WERI-Rb-1 (cell line): ENCODE results near the gene TCF7L1.

Source experiments
- DNase-seq: peaks from one replicate; pipeline ENCODE4 v3.0.0-alpha.2; 2020
- H3K27ac ChIP-seq: fragments of 250-450 bp; sonication (Bioruptor Pico); 2 replicates; pipeline ENCODE4 v1.5.1; 2020; ENCODE audit warnings: mild to moderate bottlenecking, moderate library complexity
- H3K27me3 ChIP-seq: fragments of 250-450 bp; sonication (Bioruptor Pico); 2 replicates; pipeline ENCODE4 v1.5.1; 2021; ENCODE audit warnings: mild to moderate bottlenecking, low read depth, moderate library complexity; ENCODE audit not compliant: insufficient read depth, severe bottlenecking
- H3K36me3 ChIP-seq: fragments of 250-450 bp; sonication (Bioruptor Pico); 2 replicates; pipeline ENCODE4 v1.5.1; 2020; ENCODE audit warnings: mild to moderate bottlenecking, moderate library complexity
- H3K4me3 ChIP-seq: 2 replicates; pipeline ENCODE4 v1.5.1; 2011; ENCODE audit warnings: low read depth, mild to moderate bottlenecking, control low read depth, low read length
- H3K9me3 ChIP-seq: fragments of 250-450 bp; sonication (Bioruptor Pico); 2 replicates; pipeline ENCODE4 v1.5.1; 2021; ENCODE audit warnings: mild to moderate bottlenecking, moderate library complexity; ENCODE audit not compliant: severe bottlenecking
- CTCF ChIP-seq: IDR thresholded peaks from 2 replicates; pipeline ENCODE4 v1.5.1; 2011; ENCODE audit warnings: low read depth, mild to moderate bottlenecking, control low read depth, inconsistent platforms, low read length

Gene TCF7L1

DNA sequence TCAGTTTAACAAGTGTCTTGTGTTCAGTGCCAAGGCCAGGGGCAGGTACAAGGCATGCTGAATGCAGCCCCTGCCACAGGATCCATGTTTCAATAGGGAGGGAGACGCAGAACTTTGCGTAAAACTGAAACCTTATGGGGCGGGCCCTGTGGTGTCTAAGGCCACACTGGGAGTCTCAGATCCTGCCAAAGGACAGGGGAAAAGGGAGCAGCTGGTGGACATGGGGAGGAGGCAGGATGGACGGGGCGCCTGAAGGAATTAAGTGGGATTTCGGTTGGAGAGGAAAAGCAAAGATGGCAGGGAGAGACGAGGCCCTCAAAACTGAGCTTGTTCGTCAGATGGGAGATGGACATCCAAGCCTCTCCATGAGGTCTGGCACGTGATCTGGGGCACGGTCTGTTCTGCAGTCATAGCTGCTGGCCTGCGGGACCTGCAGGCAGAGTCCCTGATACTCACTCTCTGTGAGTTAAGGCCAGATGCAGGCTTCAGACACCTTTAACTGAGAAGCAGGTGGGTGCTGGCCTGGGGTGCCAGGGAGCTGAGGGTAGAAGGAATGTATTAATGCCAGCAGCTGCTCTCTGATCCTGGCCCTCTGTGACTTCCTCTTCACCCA is 48.8 kb downstream of the TCF7L1 start:
- peak; percentile 25 for DNase-seq
- Histone ChIP-seq H3K27ac (peak overlapping the region; percentile 33), H3K36me3 (0 out of 2 replicates have a peak, but pooled peaks cover 2% of the 10 kb centered on the region), H3K27me3 (no peaks in the 10 kb centered on the region), H3K9me3 (no peaks in the 10 kb centered on the region), H3K4me3 (no peak overlapping the region)
- no peak for TF ChIP-seq CTCF

DNA sequence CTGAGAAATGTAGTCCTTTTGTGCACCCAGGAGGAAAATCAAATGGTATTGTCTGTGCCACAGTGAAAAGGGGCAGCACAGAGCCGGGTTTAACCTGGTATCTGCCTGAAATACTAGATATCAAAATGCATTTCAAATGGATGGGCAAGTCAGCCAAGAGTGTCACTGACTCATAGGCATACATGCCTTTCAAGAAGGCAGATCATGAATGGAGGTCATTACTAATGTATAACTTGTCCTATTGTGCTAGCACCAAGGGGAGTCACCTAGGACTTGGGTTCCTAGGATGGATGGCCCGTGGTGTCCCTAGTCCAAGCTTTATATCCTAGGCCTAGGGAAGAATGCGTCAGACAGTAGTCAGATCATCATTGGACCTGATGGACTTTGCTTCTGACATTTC is 49.9 kb downstream of the TCF7L1 start:
- no peak for DNase-seq
- Histone ChIP-seq H3K27me3 (no peaks in the 10 kb centered on the region), H3K36me3 (0 out of 2 replicates have a peak, but pooled peaks cover 2% of the 10 kb centered on the region), H3K4me3 (no peak overlapping the region), H3K27ac (no peak overlapping the region), H3K9me3 (no peaks in the 10 kb centered on the region)
- no peak for TF ChIP-seq CTCF

GRCh38 chr2:85183479-85183878 is 50.3 kb downstream of the TCF7L1 start:
- no peak for DNase-seq
- no peak for TF ChIP-seq CTCF

GRCh38 chr2:85184231-85184630 is 51.0 kb downstream of the TCF7L1 start:
- Histone ChIP-seq H3K27ac (no peak overlapping the region), H3K9me3 (no peaks in the 10 kb centered on the region), H3K27me3 (no peaks in the 10 kb centered on the region), H3K36me3 (0 out of 2 replicates have a peak, but pooled peaks cover 2% of the 10 kb centered on the region), H3K4me3 (no peak overlapping the region)
- DNase-seq, result no peak
- no peak for TF ChIP-seq CTCF

More at GRCh38 chr2:85183479-85183878, 50.3 kb downstream of the TCF7L1 start:
- H3K4me3 ChIP-seq, result no peak overlapping the region
- no peaks in the 10 kb centered on the region for H3K27me3 ChIP-seq
- 0 out of 2 replicates have a peak, but pooled peaks cover 2% of the 10 kb centered on the region for H3K36me3 ChIP-seq
- H3K9me3 ChIP-seq, result no peaks in the 10 kb centered on the region
- no peak overlapping the region for H3K27ac ChIP-seq

GRCh38 chr2:85184990-85185389 is 51.8 kb downstream of the TCF7L1 start:
- H3K27ac ChIP-seq, result no peak overlapping the region
- H3K27me3 ChIP-seq, result no peaks in the 10 kb centered on the region
- TF ChIP-seq CTCF, result no peak
- DNase-seq, result no peak
- 0 out of 2 replicates have a peak, but pooled peaks cover 2% of the 10 kb centered on the region for H3K36me3 ChIP-seq
- H3K4me3 ChIP-seq, result no peak overlapping the region
- H3K9me3 ChIP-seq, result no peaks in the 10 kb centered on the region
